GM12801 (cell line): Measurements from ENCODE around the gene DRD2.

Source experiments
- TF ChIP-seq, protein P1 (sequence below): IDR thresholded peaks from one replicate; pipeline ENCODE4 v1.5.1; 2011; ENCODE audit warnings: control low read depth; ENCODE audit not compliant: insufficient read length; ENCODE audit errors: extremely low read depth

The DRD2 gene

DNA sequence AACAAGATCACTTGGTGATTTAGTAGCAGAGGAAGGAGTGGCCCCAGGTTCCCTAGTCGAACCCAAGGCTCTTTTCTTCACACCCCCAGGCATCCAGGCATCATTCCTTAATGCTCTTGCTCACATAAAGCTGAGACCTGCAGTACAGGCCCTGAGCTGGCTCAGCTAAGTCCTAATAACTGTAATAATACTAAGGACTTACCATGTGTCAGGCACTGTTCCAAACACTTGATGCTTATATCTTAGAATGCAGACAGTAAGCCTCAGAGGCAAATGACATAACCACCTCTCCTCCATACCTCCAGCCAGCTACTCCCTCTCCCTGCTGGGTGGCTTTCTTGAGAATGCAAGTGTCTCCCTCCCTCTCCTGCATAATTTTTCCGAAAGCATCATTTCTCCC is 54.4 kb downstream of the DRD2 start:
- TF ChIP-seq, protein P1, sequence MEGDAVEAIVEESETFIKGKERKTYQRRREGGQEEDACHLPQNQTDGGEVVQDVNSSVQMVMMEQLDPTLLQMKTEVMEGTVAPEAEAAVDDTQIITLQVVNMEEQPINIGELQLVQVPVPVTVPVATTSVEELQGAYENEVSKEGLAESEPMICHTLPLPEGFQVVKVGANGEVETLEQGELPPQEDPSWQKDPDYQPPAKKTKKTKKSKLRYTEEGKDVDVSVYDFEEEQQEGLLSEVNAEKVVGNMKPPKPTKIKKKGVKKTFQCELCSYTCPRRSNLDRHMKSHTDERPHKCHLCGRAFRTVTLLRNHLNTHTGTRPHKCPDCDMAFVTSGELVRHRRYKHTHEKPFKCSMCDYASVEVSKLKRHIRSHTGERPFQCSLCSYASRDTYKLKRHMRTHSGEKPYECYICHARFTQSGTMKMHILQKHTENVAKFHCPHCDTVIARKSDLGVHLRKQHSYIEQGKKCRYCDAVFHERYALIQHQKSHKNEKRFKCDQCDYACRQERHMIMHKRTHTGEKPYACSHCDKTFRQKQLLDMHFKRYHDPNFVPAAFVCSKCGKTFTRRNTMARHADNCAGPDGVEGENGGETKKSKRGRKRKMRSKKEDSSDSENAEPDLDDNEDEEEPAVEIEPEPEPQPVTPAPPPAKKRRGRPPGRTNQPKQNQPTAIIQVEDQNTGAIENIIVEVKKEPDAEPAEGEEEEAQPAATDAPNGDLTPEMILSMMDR: no peak

DNA sequence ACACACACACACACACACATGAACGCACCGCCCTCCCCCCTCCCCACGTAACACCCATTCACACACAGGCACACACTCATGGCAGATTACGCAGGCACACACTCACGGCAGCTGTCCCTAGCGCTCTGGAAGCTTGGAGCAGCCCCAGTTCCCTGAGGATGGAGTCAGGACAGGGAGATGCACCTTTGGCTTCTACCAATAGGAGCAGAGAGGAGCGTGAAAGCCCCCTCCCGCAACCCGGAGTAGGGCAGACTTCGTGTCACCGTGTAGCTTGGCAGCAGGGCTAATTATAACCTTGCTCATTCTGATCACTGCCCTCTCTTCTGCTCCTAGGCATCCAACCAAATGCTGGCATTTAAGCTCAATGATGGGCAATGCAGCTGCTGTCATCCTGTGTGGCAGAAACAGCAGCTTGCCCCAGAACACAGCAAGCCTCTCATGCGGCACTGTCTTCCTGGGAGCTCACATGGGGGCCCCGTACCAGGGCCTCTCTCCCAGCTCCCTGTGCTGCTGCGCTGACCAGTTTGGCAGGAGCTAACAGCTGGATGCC is 55.7 kb downstream of the DRD2 start:
- TF ChIP-seq, protein P1: no peak

GRCh38 chr11:113417428-113417827 is 57.8 kb downstream of the DRD2 start:
- TF ChIP-seq, protein P1: no peak

- TF ChIP-seq, protein P1: no peak
Measured at GRCh38 chr11:113415343-113415742, 59.9 kb downstream of the DRD2 start.

DNA sequence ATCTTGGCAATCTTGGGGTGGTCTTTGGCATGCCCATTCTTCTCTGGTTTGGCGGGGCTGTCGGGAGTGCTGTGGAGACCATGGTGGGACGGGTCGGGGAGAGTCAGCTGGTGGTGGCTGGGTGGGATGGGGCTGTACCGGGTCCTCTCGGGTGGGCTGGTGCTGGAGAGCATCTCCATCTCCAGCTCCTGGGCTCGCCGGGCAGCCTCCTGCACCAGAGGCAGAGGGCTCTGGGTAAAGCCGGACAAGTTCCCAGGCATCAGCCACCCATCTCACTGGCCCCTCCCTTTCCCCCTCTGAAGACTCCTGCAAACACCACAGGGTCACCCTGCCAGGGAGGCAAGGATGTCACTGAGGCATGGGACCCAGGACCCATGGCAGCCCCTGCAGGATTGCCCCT is 62.5 kb downstream of the DRD2 start:
- TF ChIP-seq, protein P1: no peak

DNA sequence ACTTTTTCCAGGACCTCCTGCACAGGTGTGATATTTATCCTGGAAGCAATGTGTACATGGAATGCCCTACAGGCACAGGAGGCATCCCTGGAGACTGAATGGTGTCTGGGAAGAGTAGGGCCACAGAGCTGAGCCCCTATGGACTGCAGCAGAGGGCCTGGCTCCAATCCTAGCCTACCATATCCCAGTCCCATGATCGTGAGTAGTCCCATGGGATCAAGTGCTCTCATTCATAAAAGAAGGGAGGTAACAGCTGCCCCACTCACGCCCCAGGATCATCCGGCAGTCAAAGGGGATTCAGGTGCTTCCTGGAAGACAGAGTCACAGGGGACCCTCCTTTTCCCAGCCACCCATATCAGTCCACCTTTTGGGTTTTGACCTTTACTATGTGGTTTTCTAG is 63.7 kb downstream of the DRD2 start:
- TF ChIP-seq, protein P1: no peak

- TF ChIP-seq, protein P1: no peak
Measured at GRCh38 chr11:113410414-113411135, 64.6 kb downstream of the DRD2 start.
